ENCODE data around the gene STYXL1. TPM values are rescaled to one million over a fixed set of nuclear protein-coding genes. Genes with fewer than 3 reads are reported as not detected.
"Not testable (repeated sequence)": the region's sequence is repeated elsewhere in the genome, so short reads cannot be mapped to it uniquely, and the experiment has no call there.

STYXL1 gene
- total and polyA plus RNA-seq, 2 experiments from 2014 or later, result 56.3 to 70.1 TPM

- Histone ChIP-seq H3K27me3 (no peaks in the 10 kb centered on the region), H3K79me2 (no peaks in the 10 kb centered on the region), H3K4me2 (no peak overlapping the region), H3K9me3 (ENCODE audit: low read depth) (no peaks in the 10 kb centered on the region), H3K9me2 (replicated peaks; ENCODE audit: insufficient read depth) (no peaks in the 10 kb centered on the region), H4K20me1 (ENCODE audit: insufficient read depth, poor library complexity, severe bottlenecking) (no peaks in the 10 kb centered on the region), H3K4me3 (no peak overlapping the region), H3K27ac (no peak overlapping the region), H3K36me3 (replicated peaks; ENCODE audit: insufficient read depth, low read depth) (no peaks in the 10 kb centered on the region), H2AFZ (no peak overlapping the region), H3K4me1 (ENCODE audit: insufficient read depth) (no peaks in the 10 kb centered on the region)
- over 99% methylated on average over 9 of the region's 10 CpGs for WGBS (ENCODE audit: low lambda C conversion rate, missing lambda C conversion rate)
- no peak for DNase-seq (ENCODE audit: low spot score)
- no peak for TF ChIP-seq EZH2 (IDR thresholded peaks at IDR 0.05; ENCODE audit: borderline replicate concordance)
- TF ChIP-seq EZH2phosphoT487 (IDR thresholded peaks at IDR 0.05; ENCODE audit: low read depth, severe bottlenecking, unreplicated experiment), result no peak
- TF ChIP-seq CTCF (IDR thresholded peaks at IDR 0.05; ENCODE audit: poor library complexity), result no peak
Measured at GRCh38 chr7:76063114-76063513, 15.3 kb upstream of the STYXL1 start.

GRCh38 chr7:76062254-76062653 is 14.5 kb upstream of the STYXL1 start:
- H3K4me2 ChIP-seq, result no peak overlapping the region
- no peak for DNase-seq (ENCODE audit: low spot score)
- H2AFZ ChIP-seq, result no peak overlapping the region
- H3K27me3 ChIP-seq, result no peaks in the 10 kb centered on the region
- H3K9me2 ChIP-seq (replicated peaks; ENCODE audit: insufficient read depth), result no peaks in the 10 kb centered on the region
- no peak overlapping the region for H3K27ac ChIP-seq
- no peaks in the 10 kb centered on the region for H3K4me1 ChIP-seq (ENCODE audit: insufficient read depth)
- no peaks in the 10 kb centered on the region for H3K79me2 ChIP-seq
- no peaks in the 10 kb centered on the region for H3K9me3 ChIP-seq (ENCODE audit: low read depth)
- no peaks in the 10 kb centered on the region for H4K20me1 ChIP-seq (ENCODE audit: insufficient read depth, poor library complexity, severe bottlenecking)
- no peak overlapping the region for H3K4me3 ChIP-seq
- 98% methylated on average over 15 of the region's 15 CpGs for WGBS (ENCODE audit: low lambda C conversion rate, missing lambda C conversion rate)
- TF ChIP-seq CTCF (IDR thresholded peaks at IDR 0.05; ENCODE audit: poor library complexity) (no peak), EZH2phosphoT487 (IDR thresholded peaks at IDR 0.05; ENCODE audit: low read depth, severe bottlenecking, unreplicated experiment) (no peak), EZH2 (IDR thresholded peaks at IDR 0.05; ENCODE audit: borderline replicate concordance) (no peak)
- no peaks in the 10 kb centered on the region for H3K36me3 ChIP-seq (replicated peaks; ENCODE audit: insufficient read depth, low read depth)

GRCh38 chr7:76060842-76061241 is 13.0 kb upstream of the STYXL1 start:
- Histone ChIP-seq H3K27ac (no peak overlapping the region), H3K4me2 (no peak overlapping the region), H4K20me1 (ENCODE audit: insufficient read depth, poor library complexity, severe bottlenecking) (no peaks in the 10 kb centered on the region), H3K36me3 (replicated peaks; ENCODE audit: insufficient read depth, low read depth) (no peaks in the 10 kb centered on the region), H3K27me3 (no peaks in the 10 kb centered on the region), H3K79me2 (peaks cover 12% of the 10 kb centered on the region), H3K4me3 (no peak overlapping the region), H3K9me2 (replicated peaks; ENCODE audit: insufficient read depth) (no peaks in the 10 kb centered on the region), H3K9me3 (ENCODE audit: low read depth) (no peaks in the 10 kb centered on the region), H3K4me1 (ENCODE audit: insufficient read depth) (no peaks in the 10 kb centered on the region), H2AFZ (no peak overlapping the region)
- DNase-seq (ENCODE audit: low spot score), result no peak
- WGBS (ENCODE audit: low lambda C conversion rate, missing lambda C conversion rate), result 96% methylated on average over 6 of the region's 6 CpGs
- TF ChIP-seq EZH2phosphoT487 (IDR thresholded peaks at IDR 0.05; ENCODE audit: low read depth, severe bottlenecking, unreplicated experiment) (no peak), EZH2 (IDR thresholded peaks at IDR 0.05; ENCODE audit: borderline replicate concordance) (no peak), CTCF (IDR thresholded peaks at IDR 0.05; ENCODE audit: poor library complexity) (no peak)

- H3K4me2 ChIP-seq; H3K9me3 ChIP-seq (ENCODE audit: low read depth); H3K9me2 ChIP-seq (replicated peaks; ENCODE audit: insufficient read depth); H3K4me1 ChIP-seq (ENCODE audit: insufficient read depth); DNase-seq (ENCODE audit: low spot score); H3K4me3 ChIP-seq; H3K27me3 ChIP-seq; H3K27ac ChIP-seq; H2AFZ ChIP-seq; H3K36me3 ChIP-seq (replicated peaks; ENCODE audit: insufficient read depth, low read depth); H4K20me1 ChIP-seq (ENCODE audit: insufficient read depth, poor library complexity, severe bottlenecking): not testable (repeated sequence)
- WGBS (ENCODE audit: low lambda C conversion rate, missing lambda C conversion rate), result 95% methylated on average over 7 of the region's 7 CpGs
- peaks cover 27% of the 10 kb centered on the region for H3K79me2 ChIP-seq
Measured at GRCh38 chr7:76058745-76059144, 10.9 kb upstream of the STYXL1 start.
